Mesenteric fat pad (tissue), 1 donor: Measurements from ENCODE around the gene CHCHD3. TPM values are rescaled to one million over a fixed set of nuclear protein-coding genes. Genes with fewer than 3 reads are reported as not detected.
"Not testable (repeated sequence)": the region's sequence is repeated elsewhere in the genome, so short reads cannot be mapped to it uniquely, and the experiment has no call there.

Source experiments
- DNase-seq: peaks from one replicate; pipeline ENCODE4 v3.0.0-alpha.2; 2020; ENCODE audit warnings: low spot score
- total RNA-seq: library from RNA; stranded (reverse); fragmentation: NEBNext Ultra II Directional; extraction: Animal tissue kit (Norgen Biotek cat#: 25700); gene quantifications from one replicate; pipeline ENCODE4 v1.2.1, GENCODE V29; 2021
- donor health status: DM: yes; HTN: yes; CAD: no.

CHCHD3 gene
- total RNA-seq, 1 donor from 2014 or later, result 55.5 TPM

DNA sequence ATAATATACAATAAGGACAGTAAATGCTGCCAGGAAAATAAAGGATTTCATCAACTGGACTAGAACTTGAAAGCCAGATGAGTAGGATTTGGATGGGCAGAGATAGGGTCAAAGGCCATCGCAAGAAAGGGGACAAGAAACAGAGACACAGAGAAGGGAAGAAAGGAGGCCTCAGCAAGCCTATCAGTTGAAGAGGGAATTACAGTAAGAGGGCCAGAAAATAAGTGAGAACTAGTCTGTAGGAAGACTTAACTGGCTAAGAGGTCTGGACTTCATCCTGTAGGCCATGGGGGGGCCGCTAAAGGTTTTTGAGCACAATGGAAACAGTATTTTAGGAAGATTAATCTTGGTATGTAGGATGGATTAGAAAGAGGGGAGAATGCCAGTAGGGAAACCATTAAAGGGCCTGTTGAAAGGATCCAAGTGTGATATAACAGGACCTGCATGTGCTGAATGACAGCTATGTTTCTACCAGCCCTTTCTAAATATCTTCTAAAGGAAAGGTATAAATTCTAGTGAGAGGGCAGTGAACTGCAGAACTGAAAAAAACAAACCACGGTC lies 174.4 kb downstream of the CHCHD3 start:
- no peak for DNase-seq

DNA sequence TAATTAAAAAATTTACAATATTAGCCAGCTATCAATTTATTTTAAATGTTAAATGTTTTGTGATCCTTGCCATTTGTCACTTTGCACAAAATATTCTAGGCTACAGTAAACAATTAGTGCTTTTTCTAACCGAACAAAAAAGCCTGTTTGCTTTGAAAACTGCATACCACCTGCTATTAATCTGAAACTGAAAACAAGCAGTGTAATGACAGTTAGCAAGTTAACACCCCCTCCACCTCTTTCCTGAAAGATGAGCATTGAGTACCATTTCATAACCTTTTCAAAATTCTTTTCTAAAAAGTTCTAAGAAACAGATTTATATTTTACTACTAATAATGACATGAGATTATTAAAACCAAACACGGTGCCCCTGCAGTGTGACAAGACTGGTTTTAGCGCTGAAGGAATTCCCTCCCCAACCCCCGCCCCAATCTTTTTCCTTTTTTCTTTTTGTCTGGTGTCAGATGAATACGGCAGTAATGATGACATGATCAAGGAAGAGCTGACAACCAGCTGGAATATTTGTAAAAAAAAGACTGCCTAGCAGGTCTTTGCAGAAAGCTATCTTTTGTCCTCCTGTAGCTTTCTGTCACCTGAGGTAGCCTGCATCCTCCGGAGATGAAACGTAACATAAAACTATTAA lies 175.6 kb downstream of the CHCHD3 start:
- no peak for DNase-seq

DNA sequence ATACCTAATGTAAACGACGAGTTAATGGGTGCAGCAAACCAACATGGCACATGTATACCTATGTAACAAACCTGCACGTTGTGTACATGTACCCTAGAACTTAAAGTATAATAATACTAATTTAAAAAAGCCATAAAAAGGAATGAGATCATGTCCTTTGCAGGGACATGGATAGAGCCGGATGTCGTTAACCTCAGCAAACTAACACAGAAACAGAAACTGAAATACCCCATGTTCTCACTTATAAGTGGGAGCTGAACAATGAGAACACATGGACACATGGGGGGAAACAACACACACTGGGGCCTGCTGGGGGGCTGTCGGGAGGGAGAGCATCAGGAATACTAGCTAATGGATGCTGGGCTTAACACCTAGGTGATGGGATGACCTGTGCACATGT lies 176.8 kb downstream of the CHCHD3 start:
- DNase-seq, result not testable (repeated sequence)

DNA sequence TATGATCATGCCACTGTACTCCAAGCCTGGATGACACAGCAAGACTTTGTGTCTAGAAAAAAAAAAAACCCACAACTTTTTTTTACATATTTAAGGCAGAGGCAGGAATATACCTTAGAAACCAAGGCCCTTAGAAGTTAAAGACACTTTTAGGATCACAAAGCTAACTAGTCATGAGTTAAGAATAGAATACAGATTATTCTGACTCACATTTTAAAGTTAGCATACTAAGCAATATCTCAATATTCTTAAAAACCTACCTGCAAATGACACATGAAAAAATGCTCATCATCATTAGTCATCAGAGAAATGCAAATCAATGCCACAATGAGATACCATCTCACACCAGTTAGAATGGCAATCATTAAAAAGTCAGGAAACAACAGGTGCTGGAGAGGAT lies 177.7 kb downstream of the CHCHD3 start:
- no peak for DNase-seq

DNA sequence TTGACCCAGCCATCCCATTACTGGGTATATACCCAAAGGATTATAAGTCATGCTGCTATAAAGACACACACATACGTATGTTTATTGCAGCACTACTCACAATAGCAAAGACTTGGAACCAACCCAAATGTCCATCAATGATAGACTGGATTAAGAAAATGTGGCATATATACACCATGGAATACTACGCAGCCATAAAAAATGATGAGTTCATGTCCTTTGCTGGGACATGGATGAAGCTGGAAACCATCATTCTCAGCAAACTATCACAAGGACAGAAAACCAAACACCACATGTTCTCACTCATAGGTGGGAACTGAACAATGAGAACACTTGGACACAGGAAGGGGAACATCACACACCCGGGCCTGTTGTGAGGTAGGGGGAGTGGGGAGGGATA lies 179.6 kb downstream of the CHCHD3 start:
- not testable (repeated sequence) for DNase-seq

DNA sequence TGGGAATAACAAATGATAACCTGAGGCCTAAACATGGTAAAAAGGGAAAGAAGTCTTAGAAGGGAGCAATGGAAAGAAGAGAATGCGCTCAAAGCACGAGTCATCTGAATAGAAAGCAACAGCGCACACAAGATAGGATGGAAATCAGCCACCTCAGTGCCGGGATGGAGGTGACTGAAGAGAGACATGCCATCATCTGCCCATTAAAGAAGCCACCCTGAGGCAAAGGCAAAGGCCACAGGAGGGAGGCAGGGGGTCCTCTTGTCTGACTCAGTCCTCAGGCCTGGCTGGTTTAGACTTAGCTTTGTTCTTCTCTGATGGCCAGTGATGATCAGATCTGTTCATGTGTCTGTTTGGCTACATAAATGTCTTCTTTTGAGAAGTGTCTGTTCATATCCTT lies 180.6 kb downstream of the CHCHD3 start:
- DNase-seq, result no peak

DNA sequence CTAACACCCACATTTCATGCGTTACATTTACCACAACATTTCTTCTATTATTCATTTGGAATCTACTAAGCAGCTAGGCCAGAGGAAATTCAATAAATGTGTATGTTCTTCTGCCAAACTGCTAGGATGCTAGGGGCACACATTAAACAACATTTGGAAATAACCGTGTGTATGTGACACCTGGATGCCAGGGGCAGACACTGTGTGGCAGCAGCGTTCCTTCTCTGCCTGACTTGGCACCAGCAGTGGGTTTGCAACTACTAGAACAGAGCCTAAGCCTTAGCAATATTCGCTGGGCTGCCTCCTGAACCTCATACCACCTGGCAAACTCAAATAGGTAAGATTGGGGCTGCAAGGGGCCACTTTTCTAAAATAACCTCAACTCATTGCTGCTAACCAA lies 182.1 kb downstream of the CHCHD3 start:
- no peak for DNase-seq

DNA sequence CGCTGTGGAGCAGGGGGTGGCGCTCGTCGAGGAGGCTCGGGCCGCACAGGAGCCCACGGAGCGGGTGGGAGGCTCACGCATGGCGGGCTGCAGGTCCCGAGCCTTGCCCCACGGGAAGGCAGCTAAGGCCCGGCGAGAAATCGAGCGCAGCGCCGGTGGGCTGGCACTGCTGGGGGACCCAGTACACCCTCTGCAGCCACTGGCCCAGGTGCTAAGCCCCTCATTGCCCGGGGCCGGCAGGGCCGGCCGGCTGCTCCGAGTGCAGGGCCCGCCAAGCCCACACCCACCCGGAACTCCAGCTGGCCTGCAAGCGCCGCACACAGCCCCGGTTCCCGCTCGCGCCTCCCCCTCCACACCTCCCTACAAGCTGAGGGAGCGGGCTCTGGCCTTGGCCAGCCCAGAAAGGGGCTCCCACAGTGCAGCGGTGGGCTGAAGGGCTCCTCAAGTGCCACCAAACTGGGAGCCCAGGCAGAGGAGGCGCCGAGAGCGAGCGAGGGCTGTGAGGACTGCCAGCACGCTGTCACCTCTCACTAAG lies 183.2 kb downstream of the CHCHD3 start:
- DNase-seq, result not testable (repeated sequence)

DNA sequence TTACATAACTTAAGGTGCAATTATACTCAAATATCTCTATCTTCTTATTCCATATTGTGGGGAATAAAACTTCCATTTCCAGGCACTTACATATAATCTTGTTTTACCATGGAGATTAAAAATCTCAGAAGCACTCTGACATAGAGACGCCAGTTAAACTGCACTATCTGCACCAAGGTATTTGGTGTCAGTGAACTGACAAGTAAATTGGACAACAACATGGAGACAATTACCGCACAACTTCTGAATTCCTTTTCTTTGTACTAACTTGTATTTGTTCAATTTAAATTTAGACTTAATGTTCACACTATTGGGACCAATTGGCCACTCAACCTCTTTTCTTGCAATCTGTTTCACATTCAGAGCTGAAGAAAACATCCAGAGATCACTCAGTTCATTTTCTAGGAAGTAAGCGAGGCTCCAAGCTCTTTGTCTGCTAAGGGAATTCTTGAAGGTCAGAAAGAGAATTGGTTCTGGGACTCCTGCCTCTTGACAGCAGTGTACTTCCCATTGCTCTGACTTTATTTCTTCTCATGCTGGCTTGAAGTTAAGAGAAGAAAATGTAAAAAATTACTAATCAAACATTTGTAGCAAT lies 184.7 kb downstream of the CHCHD3 start:
- no peak for DNase-seq

DNA sequence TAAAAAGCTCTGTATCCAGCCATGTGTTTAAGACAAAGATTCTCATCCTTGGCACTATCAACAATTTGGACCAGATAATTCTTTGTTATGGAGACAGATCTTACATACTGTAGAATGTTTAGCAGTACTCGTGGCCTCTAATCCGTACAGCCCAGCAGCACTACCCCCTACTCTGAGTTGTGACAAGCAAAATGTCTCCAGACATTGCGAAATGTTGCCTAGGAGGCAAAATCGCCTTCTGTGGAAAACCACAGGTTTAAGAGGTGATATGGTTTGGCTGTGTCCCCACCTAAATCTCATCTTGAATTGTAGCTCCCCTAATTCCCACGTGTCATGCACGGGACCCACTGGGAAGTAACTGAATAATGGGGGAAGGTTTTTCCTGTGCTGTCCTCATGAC lies 186.7 kb downstream of the CHCHD3 start:
- DNase-seq, result no peak

DNA sequence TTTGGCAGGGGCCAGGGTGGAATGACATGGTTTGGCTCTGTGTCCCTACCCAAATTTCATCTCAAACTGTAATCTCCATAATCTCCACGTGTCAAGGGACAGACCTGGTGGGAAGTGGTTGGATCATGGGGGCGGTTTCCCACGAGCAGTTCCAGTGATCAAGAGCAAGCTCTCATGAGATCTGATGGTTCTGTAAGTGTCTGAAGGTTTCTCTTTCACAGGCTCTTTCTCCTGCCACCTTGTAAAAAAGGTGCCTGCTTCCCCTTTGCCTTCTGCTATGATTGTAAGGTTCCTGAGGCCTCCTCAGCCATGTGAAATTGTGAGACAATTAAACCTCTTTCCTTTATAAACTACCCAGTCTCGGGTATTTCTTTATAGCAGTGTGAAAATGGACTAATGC lies 188.3 kb downstream of the CHCHD3 start:
- DNase-seq, result no peak

DNA sequence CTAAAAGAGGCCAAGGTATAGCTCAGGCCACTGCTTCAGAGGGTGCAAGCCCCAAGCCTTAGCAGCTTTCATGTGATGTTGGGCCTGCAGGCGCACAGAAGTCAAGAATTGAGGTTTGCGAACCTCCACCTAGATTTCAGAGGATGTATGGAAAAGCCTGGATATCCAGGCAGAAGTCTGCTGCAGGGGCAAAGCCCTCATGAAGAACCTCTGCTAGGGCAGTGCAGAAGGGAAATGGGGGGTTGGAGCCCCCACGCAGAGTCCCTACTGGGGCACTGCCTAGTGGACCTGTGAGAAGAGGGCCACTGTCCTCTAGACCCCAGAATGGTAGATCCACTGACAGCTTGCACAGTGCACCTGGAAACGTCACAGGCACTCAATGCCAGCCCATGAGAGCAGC lies 189.1 kb downstream of the CHCHD3 start:
- not testable (repeated sequence) for DNase-seq

DNA sequence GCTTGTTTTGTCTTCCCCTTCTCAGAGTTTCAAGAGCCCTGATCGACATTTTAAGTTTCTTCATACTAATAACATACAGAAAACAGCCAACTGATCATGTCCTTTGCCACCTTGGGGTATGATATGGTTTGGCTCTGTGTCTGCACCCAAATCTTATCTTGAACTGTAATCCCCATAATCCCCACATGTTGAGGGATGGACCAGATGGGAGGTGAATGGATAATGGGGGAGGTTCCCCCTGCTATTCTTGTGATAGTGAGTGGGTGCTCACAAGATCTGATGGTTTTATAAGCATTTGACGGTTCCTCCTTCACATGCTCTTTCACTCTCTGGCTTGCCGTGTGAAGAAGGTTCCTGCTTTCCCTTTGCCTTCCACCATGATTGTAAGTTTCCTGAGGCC lies 190.3 kb downstream of the CHCHD3 start:
- no peak for DNase-seq

DNA sequence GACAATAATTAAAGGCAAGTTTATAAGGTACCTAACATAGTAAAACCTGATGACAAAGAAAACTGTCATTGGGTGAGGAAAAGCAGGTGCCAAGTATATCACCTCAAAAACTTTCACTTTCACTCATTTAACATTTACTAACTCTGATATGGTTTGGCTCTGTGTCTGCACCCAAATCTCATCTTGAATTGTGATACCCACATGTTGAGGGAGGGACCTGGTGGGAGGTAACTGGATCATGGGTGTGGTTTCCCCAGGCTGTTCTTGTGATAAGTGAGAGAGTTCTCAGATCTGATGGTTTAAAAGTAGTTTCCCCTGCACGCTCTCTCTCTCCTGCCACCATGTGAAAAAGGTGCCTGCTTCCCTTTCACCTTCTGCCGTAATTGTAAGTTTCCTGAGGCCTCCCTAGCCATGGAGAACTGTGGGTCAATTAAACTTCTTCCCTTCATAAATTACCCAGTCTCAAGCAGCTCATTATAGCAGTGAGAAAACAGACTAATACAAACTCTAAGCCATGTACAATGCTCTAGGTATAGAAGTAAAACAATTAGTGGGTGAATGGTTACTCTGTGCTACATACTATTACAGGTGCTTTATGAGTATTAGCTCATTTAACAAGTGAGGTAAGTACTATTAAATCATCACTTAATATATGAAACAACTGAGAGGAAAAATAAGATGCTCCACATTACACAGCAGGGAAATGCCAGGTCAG lies 199.0 kb downstream of the CHCHD3 start:
- DNase-seq, result no peak

DNA sequence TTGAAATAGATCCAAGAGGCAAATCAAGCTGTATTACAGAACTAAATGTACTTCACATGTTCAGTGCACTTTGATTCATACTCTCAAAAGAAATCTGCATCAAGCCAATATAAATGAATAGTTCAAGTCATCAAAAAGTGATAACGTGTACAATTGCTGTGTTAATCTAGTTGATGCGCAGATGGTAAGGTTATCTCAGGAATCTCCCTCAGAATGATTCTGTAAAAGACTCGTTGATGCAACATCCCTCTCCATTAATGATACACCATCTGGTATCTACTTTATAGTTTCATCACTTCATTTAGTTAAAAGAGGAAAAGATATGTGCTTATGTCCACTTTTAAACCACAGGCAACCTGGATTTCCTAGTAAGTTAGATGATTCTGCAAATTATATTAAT lies 200.6 kb downstream of the CHCHD3 start:
- DNase-seq, result no peak

DNA sequence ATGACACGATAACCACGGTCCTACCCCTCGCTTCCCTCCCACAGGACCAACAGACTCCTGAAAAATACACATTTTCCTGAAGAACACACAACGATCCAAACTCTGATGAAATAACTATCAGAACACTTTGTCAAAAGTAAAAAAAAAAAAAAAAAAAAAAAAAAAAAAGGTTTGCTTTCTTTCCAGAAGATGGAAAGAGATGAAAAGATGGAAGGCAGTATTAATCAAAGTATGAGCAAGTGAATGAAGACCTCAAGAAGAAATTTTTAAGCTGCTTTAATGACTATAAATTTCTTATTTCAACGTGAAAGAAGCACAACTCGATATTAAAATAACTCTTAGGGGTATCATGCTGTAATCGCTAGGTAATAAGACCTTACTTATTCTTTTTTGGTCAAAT lies 202.3 kb downstream of the CHCHD3 start:
- no peak for DNase-seq

DNA sequence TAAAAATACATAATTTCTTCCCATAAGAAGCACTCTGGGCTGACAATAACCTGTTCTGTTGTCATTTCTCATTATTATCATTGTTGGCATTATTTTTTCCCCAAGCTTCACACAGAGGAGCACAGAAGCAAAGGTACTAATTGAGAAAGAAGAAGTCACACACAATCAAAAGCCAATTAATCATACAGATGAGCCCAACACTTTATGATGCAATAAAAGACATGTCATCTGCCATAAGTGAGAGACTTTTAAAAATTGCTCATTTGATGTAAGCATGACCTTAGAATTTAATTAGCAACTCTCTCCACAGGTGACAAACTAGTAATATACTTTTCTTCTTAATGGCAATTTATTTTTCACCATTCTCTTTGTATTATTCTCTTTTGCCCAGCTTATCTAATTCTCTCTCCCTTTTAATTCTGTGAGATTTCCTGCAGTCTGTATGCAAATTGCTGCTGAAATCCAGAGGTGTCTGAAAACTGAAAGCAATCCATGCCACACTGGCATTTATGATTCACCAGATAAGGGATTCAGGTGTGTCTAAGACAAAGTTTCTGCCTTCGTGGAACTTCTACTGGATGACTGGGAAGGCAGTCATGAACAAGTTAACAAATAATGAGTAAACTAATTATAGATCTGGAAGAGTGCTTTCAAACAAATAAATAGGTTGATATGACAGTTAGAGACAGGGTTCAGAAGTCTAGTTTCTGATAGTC lies 203.5 kb downstream of the CHCHD3 start:
- no peak for DNase-seq

DNA sequence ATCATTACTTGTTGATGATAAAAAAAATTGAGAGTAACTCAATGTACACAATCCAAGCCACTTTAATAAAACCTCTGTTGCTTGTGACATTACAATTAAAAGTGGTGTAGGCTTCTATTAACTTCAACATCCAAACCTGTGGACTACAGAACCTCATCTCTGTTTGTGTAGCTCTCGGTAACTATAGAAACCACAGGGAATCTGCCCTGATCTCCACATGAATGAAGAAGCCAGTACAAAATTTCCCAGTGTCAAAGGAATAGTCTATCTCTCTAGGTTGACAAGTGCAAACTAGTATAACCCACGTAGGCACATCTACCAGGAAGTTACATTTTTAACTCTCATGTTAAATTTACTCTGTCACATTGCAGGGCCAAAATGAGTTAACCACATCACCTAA lies 204.3 kb downstream of the CHCHD3 start:
- no peak for DNase-seq

DNA sequence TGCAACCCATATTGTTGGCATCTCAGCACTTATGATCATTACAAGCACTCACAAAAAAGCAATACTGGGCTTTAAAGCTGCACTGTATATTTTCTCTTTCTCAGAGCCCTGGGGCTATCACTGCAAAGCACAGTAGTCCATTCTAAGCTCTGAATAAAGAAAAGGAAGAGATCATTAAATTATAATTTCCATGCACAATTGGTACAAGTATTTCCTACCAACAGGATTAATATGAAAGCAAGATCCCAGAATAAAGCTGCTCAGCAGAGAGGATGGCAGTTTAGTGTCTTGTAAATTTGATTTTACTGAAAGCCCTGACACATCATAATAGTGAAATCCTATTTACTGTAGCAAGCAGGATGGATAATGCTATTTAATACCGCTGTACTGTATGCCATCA lies 205.3 kb downstream of the CHCHD3 start:
- no peak for DNase-seq

DNA sequence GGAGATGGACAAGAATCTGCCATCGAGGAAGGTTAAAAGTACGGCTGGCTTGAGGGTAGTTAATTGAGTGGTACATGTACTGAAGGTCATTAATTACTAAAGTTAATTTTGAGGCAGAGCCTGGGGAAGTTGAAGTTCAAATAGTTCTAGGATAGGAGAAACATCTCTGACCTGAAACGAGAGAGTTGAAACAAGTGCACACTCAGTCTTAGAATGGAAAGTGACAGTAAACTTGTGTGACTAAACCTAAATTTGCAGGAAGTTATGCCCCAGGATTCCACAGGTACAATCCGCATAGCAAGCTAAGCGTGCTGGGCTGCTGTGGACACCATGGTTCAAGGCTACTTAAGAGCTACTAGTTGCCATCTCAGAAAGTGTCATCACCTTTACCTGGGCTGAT lies 209.9 kb downstream of the CHCHD3 start:
- no peak for DNase-seq

DNA sequence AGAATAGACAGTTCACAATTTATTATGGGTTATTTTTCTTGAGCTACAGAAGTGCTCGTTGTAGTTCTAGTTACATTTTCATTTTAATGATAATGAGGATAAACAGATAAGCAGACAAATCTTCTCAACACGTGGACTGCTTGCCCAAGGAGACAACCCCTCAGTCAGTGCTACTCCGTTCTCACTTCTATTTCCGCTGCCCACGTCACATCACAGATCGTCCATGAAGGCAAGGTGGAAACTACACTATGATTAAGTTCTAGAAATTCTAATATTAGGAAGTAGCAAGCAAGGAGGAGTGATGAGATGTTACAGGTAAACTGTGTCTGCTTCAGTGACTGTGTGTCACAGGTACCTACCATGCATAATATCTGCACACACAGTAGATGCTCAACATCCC lies 210.5 kb downstream of the CHCHD3 start:
- no peak for DNase-seq
